ENCODE measurements around the gene ENHO. TPM values are rescaled to one million over a fixed set of nuclear protein-coding genes. Genes with fewer than 3 reads are reported as not detected.

ENHO gene
- total and polyA plus RNA-seq, 2 experiments from 2014 or later = 13.8 to 19.7 TPM

DNA sequence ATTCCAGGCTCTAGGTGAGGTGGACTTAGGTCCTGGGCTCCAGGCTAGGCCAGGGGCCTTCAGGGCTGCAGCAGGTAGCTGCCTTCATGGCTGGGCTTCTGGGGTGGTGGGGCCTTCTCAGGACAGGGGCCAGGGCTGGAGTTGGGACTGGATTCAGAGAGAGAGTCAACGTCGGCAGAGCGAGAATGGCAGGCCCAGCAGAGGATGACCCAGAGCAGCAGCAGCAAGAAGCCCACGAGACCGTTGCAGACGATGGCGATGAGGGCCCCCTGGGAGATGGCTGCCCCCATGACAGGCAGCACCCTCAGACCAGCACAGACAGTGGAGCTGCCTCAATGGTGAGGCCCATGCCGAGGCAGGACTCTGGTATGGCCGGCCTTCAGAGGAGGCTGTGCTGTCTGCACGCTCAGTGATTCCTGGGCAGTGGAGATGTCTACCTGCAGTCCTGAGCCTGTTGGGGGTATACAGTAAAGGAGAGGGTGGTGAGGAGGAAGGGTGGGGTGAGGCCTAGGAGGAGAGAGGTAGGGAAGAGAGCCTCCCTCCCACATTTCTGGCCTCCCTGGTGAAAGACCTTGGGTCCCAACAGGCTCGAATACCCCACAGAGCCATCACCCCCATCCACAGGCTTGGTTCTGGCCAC lies 1.3 kb downstream of the ENHO start (continued):
- TF ChIP-seq ZNF462 (CRISPR knock-in tag; IDR thresholded peaks at IDR 0.05) = no peak

DNA sequence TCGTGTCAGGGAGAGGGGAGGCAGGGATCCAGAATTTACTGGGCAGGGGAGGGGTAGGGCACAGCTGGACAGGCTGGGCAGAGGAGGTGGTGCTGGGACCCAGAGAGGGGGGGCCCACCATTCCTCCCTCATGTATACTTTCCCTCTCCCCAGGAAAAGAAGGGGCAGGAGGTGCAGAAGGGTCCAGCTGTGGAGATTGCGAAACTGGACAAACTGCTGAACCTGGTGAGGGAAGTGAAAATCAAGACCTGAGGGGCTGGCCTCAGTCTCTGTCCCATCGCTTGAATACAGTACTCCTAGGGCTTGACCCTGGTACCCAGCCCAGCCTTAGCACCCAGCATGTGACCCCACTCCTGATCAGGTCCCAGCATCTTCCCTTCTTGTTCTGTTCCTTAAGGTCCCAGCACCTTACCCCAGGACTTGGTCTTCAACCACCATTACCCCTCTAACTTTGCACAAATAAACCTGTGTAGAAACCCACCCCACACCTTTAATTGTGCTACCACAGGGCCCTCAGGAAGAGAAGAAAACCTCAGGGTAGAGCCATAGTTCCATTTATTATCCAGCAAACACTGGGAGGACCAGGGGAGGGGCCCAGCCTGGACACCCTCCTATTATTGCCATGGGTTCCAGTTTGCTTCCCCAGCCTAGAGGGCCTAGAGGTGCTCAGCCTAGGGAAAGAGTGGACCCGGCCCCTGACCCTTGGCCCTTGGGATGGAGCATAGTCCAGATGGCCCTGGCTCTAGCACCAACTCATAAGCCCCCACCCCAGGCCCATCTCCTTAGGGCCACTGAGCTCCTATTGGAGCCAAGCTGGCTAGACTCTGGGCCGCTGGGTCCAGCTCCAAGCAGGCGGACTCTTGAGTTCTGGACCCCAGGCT lies 2.0 kb downstream of the ENHO start:
- H3K9me2 ChIP-seq (ENCODE audit: insufficient read depth) = no peaks in the 10 kb centered on the region; the same call in 1 of the 2 replicates
- no peak overlapping the region for H3K27ac Mint-ChIP-seq
- H3F3A ChIP-seq (replicated peaks; ENCODE audit: low read depth) = no peaks in the 10 kb centered on the region
- no peak overlapping the region for H3K4me2 ChIP-seq
- no peaks in the 10 kb centered on the region; the same call in 2 of the 3 replicates for H3K9me3 Mint-ChIP-seq
- H3K27me3 Mint-ChIP-seq (ENCODE audit: insufficient read depth, low read depth, poor library complexity) = peaks cover 20% of the 10 kb centered on the region
- no peaks in the 10 kb centered on the region for H3K79me2 ChIP-seq (replicated peaks; ENCODE audit: insufficient read depth)
- H4K20me1 ChIP-seq (replicated peaks; ENCODE audit: insufficient read depth) = no peaks in the 10 kb centered on the region
- H3K4me1 ChIP-seq (ENCODE audit: insufficient read depth) = peaks cover 4% of the 10 kb centered on the region
- peaks cover 15% of the 10 kb centered on the region for H3K4me1 Mint-ChIP-seq
- no peaks in the 10 kb centered on the region; the same call in 2 of the 3 replicates for H3K36me3 Mint-ChIP-seq (ENCODE audit: low read depth)
- H3K4me3 ChIP-seq = no peak overlapping the region
- no peaks in the 10 kb centered on the region for H3K36me3 ChIP-seq (ENCODE audit: insufficient read depth)
- H3K27ac ChIP-seq (ENCODE audit: low read depth) = no peak overlapping the region
- ATAC-seq (no peak), DNase-seq (ENCODE audit: low spot score) (no peak)
- no peak overlapping the region for H3K4me3 Mint-ChIP-seq
- no peak overlapping the region for H2AFZ ChIP-seq
- H3K27me3 ChIP-seq (ENCODE audit: insufficient read depth) = peaks cover 18% of the 10 kb centered on the region
- TF ChIP-seq ZNF331 (CRISPR knock-in tag; IDR thresholded peaks at IDR 0.05; ENCODE audit: low read depth) (no peak), ZNF114 (CRISPR knock-in tag; IDR thresholded peaks at IDR 0.05) (no peak), ZNF462 (CRISPR knock-in tag; IDR thresholded peaks at IDR 0.05) (no peak), EZH2 (IDR thresholded peaks at IDR 0.05; ENCODE audit: low read depth, unreplicated experiment) (no peak), EZH2phosphoT487 (IDR thresholded peaks at IDR 0.05; ENCODE audit: unreplicated experiment) (no peak), JUNB (IDR thresholded peaks at IDR 0.05; ENCODE audit: unreplicated experiment) (no peak)

Measured in GM23338 (cell line).